HEK293 (cell line): ENCODE results near the gene BOLL.
A peak's percentile ranks its signal among the peaks of the same experiment; 100 is the strongest.
"Not testable (repeated sequence)": the region's sequence is repeated elsewhere in the genome, so short reads cannot be mapped to it uniquely, and the experiment has no call there.

Experiments used
- CTCF ChIA-PET: fragments of 350-600 bp; formaldehyde crosslinking; extraction: SDS; loops from one replicate; lab custom pipeline; 2021; ENCODE audit warnings: antibody characterized with exemption; lab: Yijun Ruan, JAX
- POLR2A ChIA-PET: fragments of 300-600 bp; formaldehyde crosslinking; extraction: SDS; loops from one replicate; lab custom pipeline; 2020; ENCODE audit warnings: antibody characterized with exemption, inconsistent platforms; lab: Yijun Ruan, JAX
- H3K27ac ChIP-seq: fragments of 200-500 bp; sonication (Bioruptor generic); 2 replicates; pipeline ENCODE4 v1.5.1; 2014; ENCODE audit warnings: low read depth, low read length, control low read depth, inconsistent platforms; ENCODE audit errors: extremely low read depth
- H3K36me3 ChIP-seq, 2 experiments: fragments of 200-500 bp in 1 of 2; sonication (Bioruptor generic) in 1 of 2; 1 replicate in 1 of 2; 2 replicates in 1 of 2; pipeline ENCODE4 v1.5.1; 2014 to 2017; ENCODE audit warnings: inconsistent platforms in 2 of 2, low read length in 2 of 2; ENCODE audit not compliant: control insufficient read depth in 2 of 2, insufficient read depth in 1 of 2
- H3K4me1 ChIP-seq: fragments of 200-500 bp; sonication (Bioruptor generic); 2 replicates; pipeline ENCODE4 v1.5.1; 2014; ENCODE audit warnings: mild to moderate bottlenecking, low read length, inconsistent platforms; ENCODE audit not compliant: control insufficient read depth, insufficient read depth
- H3K4me3 ChIP-seq: 2 replicates; pipeline ENCODE4 v1.5.1; 2011; ENCODE audit warnings: low read depth, mild to moderate bottlenecking, control low read depth, low read length, moderate library complexity
- H3K9me3 ChIP-seq: fragments of 200-500 bp; sonication (Bioruptor generic); 2 replicates; pipeline ENCODE4 v1.5.1; 2014; ENCODE audit warnings: low read depth, low read length, inconsistent platforms; ENCODE audit not compliant: control insufficient read depth, insufficient read depth
- GLIS2 ChIP-seq: fragments of 450-650 bp; formaldehyde crosslinking; IDR thresholded peaks from 2 replicates; pipeline ENCODE4 v1.5.1; 2016; ENCODE audit warnings: missing biosample characterization, missing genetic modification characterization
- PRDM2 ChIP-seq: fragments of 450-650 bp; formaldehyde crosslinking; IDR thresholded peaks from 2 replicates; pipeline ENCODE4 v1.5.1; 2016; ENCODE audit warnings: missing biosample characterization, missing genetic modification characterization, borderline replicate concordance
- REPIN1 ChIP-seq: fragments of 450-650 bp; formaldehyde crosslinking; IDR thresholded peaks from 2 replicates; pipeline ENCODE4 v1.5.1; 2017; ENCODE audit warnings: missing biosample characterization, missing genetic modification characterization, low read depth
- SCRT2 ChIP-seq: fragments of 450-650 bp; formaldehyde crosslinking; IDR thresholded peaks from 2 replicates; pipeline ENCODE4 v1.5.1; 2016; ENCODE audit warnings: missing biosample characterization, missing genetic modification characterization
- TRIM28 ChIP-seq: IDR thresholded peaks from 2 replicates; pipeline ENCODE4 v1.6.1; 2011; ENCODE audit warnings: low read length, control low read depth, borderline replicate concordance
- ZEB2 ChIP-seq: fragments of 450-650 bp; formaldehyde crosslinking; IDR thresholded peaks from 2 replicates; pipeline ENCODE4 v1.5.1; 2016; ENCODE audit warnings: missing biosample characterization, missing genetic modification characterization
- ZNF146 ChIP-seq: fragments of 450-650 bp; formaldehyde crosslinking; IDR thresholded peaks from 2 replicates; pipeline ENCODE4 v1.5.1; 2016; ENCODE audit warnings: missing biosample characterization, missing genetic modification characterization
- ZNF239 ChIP-seq: fragments of 450-650 bp; formaldehyde crosslinking; IDR thresholded peaks from 2 replicates; pipeline ENCODE4 v1.5.1; 2016; ENCODE audit warnings: missing biosample characterization, missing genetic modification characterization
- ZNF433 ChIP-seq: fragments of 450-650 bp; formaldehyde crosslinking; IDR thresholded peaks from 2 replicates; pipeline ENCODE4 v1.5.1; 2016; ENCODE audit warnings: missing biosample characterization, missing genetic modification characterization, low read depth
- ZNF510 ChIP-seq: fragments of 450-650 bp; formaldehyde crosslinking; IDR thresholded peaks from 2 replicates; pipeline ENCODE4 v1.5.1; 2018; ENCODE audit warnings: mild to moderate bottlenecking, missing genetic modification characterization, missing biosample characterization; ENCODE audit not compliant: insufficient replicate concordance
- TF ChIP-seq, protein P1 (sequence below): fragments of 450-650 bp; formaldehyde crosslinking; IDR thresholded peaks from 2 replicates; pipeline ENCODE4 v1.5.1; 2016; ENCODE audit warnings: missing biosample characterization, missing genetic modification characterization
- TF ChIP-seq, protein P2 (sequence below): fragments of 450-650 bp; formaldehyde crosslinking; IDR thresholded peaks from 2 replicates; pipeline ENCODE4 v1.5.1; 2017; ENCODE audit warnings: missing biosample characterization, mild to moderate bottlenecking, missing genetic modification characterization, moderate library complexity

Gene BOLL, protein sequence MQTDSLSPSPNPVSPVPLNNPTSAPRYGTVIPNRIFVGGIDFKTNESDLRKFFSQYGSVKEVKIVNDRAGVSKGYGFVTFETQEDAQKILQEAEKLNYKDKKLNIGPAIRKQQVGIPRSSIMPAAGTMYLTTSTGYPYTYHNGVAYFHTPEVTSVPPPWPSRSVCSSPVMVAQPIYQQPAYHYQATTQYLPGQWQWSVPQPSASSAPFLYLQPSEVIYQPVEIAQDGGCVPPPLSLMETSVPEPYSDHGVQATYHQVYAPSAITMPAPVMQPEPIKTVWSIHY

GRCh38 chr2:197784956-197785941, at the start of gene BOLL:
Gene BOLL, minus strand, starts transcription at chr2:197785319. Its CDS starts 3,469 bp downstream, at chr2:197781850.
- Histone ChIP-seq H3K36me3 (no peaks in the 10 kb centered on the region), H3K4me3 (peak within 1 kb of the TSS; percentile 19), H3K27ac (no peak within 1 kb of the TSS), H3K9me3 (no peaks in the 10 kb centered on the region), H3K4me1 (no peaks in the 10 kb centered on the region)
- CTCF ChIA-PET, result no interaction called here
- POLR2A ChIA-PET, result no interaction called here
- TF ChIP-seq ZNF433 (tag by site-specific recombination), result no peak
- TF ChIP-seq, protein P1, sequence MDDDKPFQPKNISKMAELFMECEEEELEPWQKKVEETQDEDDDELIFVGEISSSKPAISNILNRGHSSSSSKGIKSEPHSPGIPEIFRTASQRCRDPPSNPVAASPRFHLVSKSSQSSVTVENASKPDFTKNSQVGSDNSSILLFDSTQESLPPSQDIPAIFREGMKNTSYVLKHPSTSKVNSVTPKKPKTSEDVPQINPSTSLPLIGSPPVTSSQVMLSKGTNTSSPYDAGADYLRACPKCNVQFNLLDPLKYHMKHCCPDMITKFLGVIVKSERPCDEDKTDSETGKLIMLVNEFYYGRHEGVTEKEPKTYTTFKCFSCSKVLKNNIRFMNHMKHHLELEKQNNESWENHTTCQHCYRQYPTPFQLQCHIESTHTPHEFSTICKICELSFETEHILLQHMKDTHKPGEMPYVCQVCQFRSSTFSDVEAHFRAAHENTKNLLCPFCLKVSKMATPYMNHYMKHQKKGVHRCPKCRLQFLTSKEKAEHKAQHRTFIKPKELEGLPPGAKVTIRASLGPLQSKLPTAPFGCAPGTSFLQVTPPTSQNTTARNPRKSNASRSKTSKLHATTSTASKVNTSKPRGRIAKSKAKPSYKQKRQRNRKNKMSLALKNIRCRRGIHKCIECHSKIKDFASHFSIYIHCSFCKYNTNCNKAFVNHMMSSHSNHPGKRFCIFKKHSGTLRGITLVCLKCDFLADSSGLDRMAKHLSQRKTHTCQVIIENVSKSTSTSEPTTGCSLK, result no peak
- no peak for TF ChIP-seq ZNF239 (tag by site-specific recombination)
- no peak for TF ChIP-seq TRIM28
- no peak for TF ChIP-seq REPIN1 (tag by site-specific recombination)
- TF ChIP-seq ZEB2 (tag by site-specific recombination), result no peak
- TF ChIP-seq, protein P2, sequence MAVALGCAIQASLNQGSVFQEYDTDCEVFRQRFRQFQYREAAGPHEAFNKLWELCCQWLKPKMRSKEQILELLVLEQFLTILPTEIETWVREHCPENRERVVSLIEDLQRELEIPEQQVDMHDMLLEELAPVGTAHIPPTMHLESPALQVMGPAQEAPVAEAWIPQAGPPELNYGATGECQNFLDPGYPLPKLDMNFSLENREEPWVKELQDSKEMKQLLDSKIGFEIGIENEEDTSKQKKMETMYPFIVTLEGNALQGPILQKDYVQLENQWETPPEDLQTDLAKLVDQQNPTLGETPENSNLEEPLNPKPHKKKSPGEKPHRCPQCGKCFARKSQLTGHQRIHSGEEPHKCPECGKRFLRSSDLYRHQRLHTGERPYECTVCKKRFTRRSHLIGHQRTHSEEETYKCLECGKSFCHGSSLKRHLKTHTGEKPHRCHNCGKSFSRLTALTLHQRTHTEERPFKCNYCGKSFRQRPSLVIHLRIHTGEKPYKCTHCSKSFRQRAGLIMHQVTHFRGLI (tag by site-specific recombination), result no peak
- no peak for TF ChIP-seq GLIS2 (tag by site-specific recombination)
- TF ChIP-seq ZNF510, result no peak
- no peak for TF ChIP-seq SCRT2 (tag by site-specific recombination)
- no peak for TF ChIP-seq PRDM2 (tag by site-specific recombination)

DNA sequence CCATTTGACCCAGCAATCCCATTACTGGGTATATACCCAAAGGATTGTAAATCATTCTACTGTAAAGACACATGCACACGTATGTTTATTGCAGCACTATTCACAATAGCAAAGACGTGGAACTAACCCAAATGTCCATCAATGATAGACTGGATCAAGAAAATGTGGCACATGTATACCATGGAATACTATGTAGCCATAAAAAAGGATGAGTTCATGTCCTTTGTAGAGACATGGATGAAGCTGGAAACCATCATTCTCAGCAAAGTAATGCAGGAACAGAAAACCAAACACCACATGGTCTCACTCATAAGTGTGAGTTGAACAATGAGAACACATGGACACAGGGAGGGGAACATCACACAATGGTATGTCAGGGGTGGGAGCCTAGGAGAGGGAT, 49.7 kb upstream of the BOLL start:
- CTCF ChIA-PET, result interaction anchor here (0.6 kb wide), 1 partner anchor 13 kb away, joined by 3 read pairs; no protein-coding TSS in a partner anchor
- H3K36me3 ChIP-seq, H3K4me3 ChIP-seq, H3K4me1 ChIP-seq, POLR2A ChIA-PET, H3K27ac ChIP-seq, H3K9me3 ChIP-seq: not testable (repeated sequence)
- peak; percentile 55; the same call in 1 of the 2 replicates for TF ChIP-seq ZNF146 (tag by site-specific recombination)
